Hepatocyte (in vitro differentiated cells): ENCODE measurements around the gene PRDM10.

ENCODE experiments used
- EZH2 ChIP-seq: fragments of 200-600 bp; sonication (generic); IDR thresholded peaks from 2 replicates; pipeline ENCODE4 v1.6.1; 2016; ENCODE audit warnings: antibody characterized with exemption, mild to moderate bottlenecking, borderline replicate concordance
- EZH2phosphoT487 ChIP-seq: fragments of 200-600 bp; sonication (generic); IDR thresholded peaks from one replicate; pipeline ENCODE4 v1.6.1; 2018; ENCODE audit warnings: antibody characterized with exemption, mild to moderate bottlenecking, low read depth, moderate library complexity; ENCODE audit not compliant: unreplicated experiment, severe bottlenecking
- TF ChIP-seq, protein P1 (sequence below): fragments of 200-600 bp; sonication (generic); IDR thresholded peaks from 2 replicates; pipeline ENCODE4 v1.5.1; 2016; ENCODE audit warnings: antibody characterized with exemption, mild to moderate bottlenecking; ENCODE audit not compliant: poor library complexity

- TF ChIP-seq, protein P1, sequence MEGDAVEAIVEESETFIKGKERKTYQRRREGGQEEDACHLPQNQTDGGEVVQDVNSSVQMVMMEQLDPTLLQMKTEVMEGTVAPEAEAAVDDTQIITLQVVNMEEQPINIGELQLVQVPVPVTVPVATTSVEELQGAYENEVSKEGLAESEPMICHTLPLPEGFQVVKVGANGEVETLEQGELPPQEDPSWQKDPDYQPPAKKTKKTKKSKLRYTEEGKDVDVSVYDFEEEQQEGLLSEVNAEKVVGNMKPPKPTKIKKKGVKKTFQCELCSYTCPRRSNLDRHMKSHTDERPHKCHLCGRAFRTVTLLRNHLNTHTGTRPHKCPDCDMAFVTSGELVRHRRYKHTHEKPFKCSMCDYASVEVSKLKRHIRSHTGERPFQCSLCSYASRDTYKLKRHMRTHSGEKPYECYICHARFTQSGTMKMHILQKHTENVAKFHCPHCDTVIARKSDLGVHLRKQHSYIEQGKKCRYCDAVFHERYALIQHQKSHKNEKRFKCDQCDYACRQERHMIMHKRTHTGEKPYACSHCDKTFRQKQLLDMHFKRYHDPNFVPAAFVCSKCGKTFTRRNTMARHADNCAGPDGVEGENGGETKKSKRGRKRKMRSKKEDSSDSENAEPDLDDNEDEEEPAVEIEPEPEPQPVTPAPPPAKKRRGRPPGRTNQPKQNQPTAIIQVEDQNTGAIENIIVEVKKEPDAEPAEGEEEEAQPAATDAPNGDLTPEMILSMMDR: no peak
- no peak for TF ChIP-seq EZH2
- TF ChIP-seq EZH2phosphoT487: no peak
Observed at GRCh38 chr11:129972611-129973010, 30.0 kb downstream of the PRDM10 start.
